Body of pancreas (tissue), 4 donors: ENCODE measurements around the gene CRYBB3. TPM values are rescaled to one million over a fixed set of nuclear protein-coding genes. Genes with fewer than 3 reads are reported as not detected.
"Not testable (repeated sequence)": the region's sequence is repeated elsewhere in the genome, so short reads cannot be mapped to it uniquely, and the experiment has no call there.

Experiments used
- ATAC-seq: fragments of 150-250 bp; one replicate; pipeline ENCODE4 v1.9.1; 2016
- DNase-seq, 4 donors: peaks; one replicate each; pipeline ENCODE4 v3.0.0-alpha.2; 2019
- H3K27ac ChIP-seq, 4 donors: fragments of 200-600 bp; sonication (generic); 1 replicate in 3 of 4; 2 replicates in 1 of 4; pipeline versions ENCODE4 v1.5.1 to v1.6.1; 2016 to 2019; ENCODE audit warnings: mild to moderate bottlenecking in 1 of 4, mixed read lengths in 1 of 4, moderate library complexity in 1 of 4
- H3K27me3 ChIP-seq, 2 donors: fragments of 200-600 bp; sonication (generic); one replicate each; pipeline ENCODE4 v1.6.0; 2016; ENCODE audit warnings: mild to moderate bottlenecking in 1 of 2
- H3K36me3 ChIP-seq, 2 donors: fragments of 200-600 bp; sonication (generic); replicated peaks in 1 of 2; 2 replicates each; pipeline ENCODE4 v1.5.1; 2016; ENCODE audit warnings: low read depth in 2 of 2; ENCODE audit not compliant: insufficient read depth in 1 of 2
- H3K4me1 ChIP-seq: fragments of 200-600 bp; sonication (generic); one replicate; pipeline ENCODE4 v1.6.0; 2016
- H3K4me3 ChIP-seq, 2 donors: fragments of 200-600 bp; sonication (generic); 1 replicate in 1 of 2; 2 replicates in 1 of 2; pipeline ENCODE4 v1.5.1; 2016 to 2019
- H3K9me3 ChIP-seq, 3 donors: fragments of 200-600 bp; sonication (generic); 1 replicate in 2 of 3; 2 replicates in 1 of 3; pipeline ENCODE4 v1.5.1; 2016
- CTCF ChIP-seq, 7 experiments: fragments of 450-650 bp in 4 of 7; fragments of 200-600 bp in 3 of 7; sonication (generic) in 3 of 7; IDR thresholded peaks; one replicate each; pipeline ENCODE4 v1.5.1; 2016 to 2019; ENCODE audit warnings: antibody characterized with exemption in 7 of 7
- POLR2A ChIP-seq, 3 donors: fragments of 450-650 bp; IDR thresholded peaks; one replicate each; pipeline ENCODE4 v1.6.1; 2016; ENCODE audit warnings: antibody characterized with exemption in 3 of 3, mild to moderate bottlenecking in 2 of 3
- WGBS, 2 donors: methylation state at CpG; one replicate each; pipeline ENCODE4 v1.1.5; 2017; 5-methylcytosine and 5-hydroxymethylcytosine counted together
- intact Hi-C: fragments of 100-400 bp; cut with DNase I; formaldehyde crosslinking; loops from one replicate; pipeline ENCODE4 v1.15.1; 2023
- total RNA-seq, 2 donors: library from RNA; depleted of rRNA; stranded (reverse); fragments of >200 nt; gene quantifications; one replicate each; pipeline ENCODE4 v1.1.0, GENCODE V29; 2016

The CRYBB3 gene
- total RNA-seq, 2 donors from 2014 or later = not detected

- 81 to 83% methylated on average over 6 of the region's 6 CpGs for WGBS, 2 donors
- Histone ChIP-seq H3K36me3 (peaks cover 0 to 21% of the 10 kb centered on the region in 2 donors), H3K4me3 (no peak overlapping the region), H3K27me3 (no peaks in the 10 kb centered on the region), H3K27ac (no peak overlapping the region), H3K4me1 (no peaks in the 10 kb centered on the region), H3K9me3 (no peaks in the 10 kb centered on the region)
- TF ChIP-seq CTCF (IDR thresholded peaks at IDR 0.05) (no peak), POLR2A (IDR thresholded peaks at IDR 0.05) (no peak)
- DNase-seq (no peak), ATAC-seq (no peak)
- intact Hi-C loops = no loop called here
These were observed 24.7 kb upstream of the CRYBB3 start for GRCh38 chr22:25174888-25175411.

- Histone ChIP-seq H3K27me3 (no peaks in the 10 kb centered on the region), H3K4me1 (no peaks in the 10 kb centered on the region), H3K4me3 (no peak overlapping the region), H3K36me3 (peaks cover 0 to 21% of the 10 kb centered on the region in 2 donors), H3K9me3 (no peaks in the 10 kb centered on the region), H3K27ac (no peak overlapping the region)
- WGBS, 2 donors = 90 to 94% methylated on average over 6 of the region's 6 CpGs
- no peak for DNase-seq
- intact Hi-C loops = no loop called here
- TF ChIP-seq POLR2A (IDR thresholded peaks at IDR 0.05) = no peak
- no peak for TF ChIP-seq CTCF (IDR thresholded peaks at IDR 0.05)
- ATAC-seq = no peak
These were observed 23.5 kb upstream of the CRYBB3 start for GRCh38 chr22:25176175-25176574.

GRCh38 chr22:25176799-25177198, 22.9 kb upstream of the CRYBB3 start:
- Histone ChIP-seq H3K4me3 (no peak overlapping the region), H3K27ac (no peak overlapping the region), H3K27me3 (no peaks in the 10 kb centered on the region), H3K9me3 (no peaks in the 10 kb centered on the region), H3K4me1 (no peaks in the 10 kb centered on the region), H3K36me3 (peaks cover 0 to 24% of the 10 kb centered on the region in 2 donors)
- TF ChIP-seq POLR2A (IDR thresholded peaks at IDR 0.05) = no peak
- DNase-seq (no peak), ATAC-seq (no peak)
- intact Hi-C loops = no loop called here
- 82 to 88% methylated on average over 3 of the region's 3 CpGs for WGBS, 2 donors

- TF ChIP-seq CTCF (IDR thresholded peaks at IDR 0.05) = no peak
- no peak for TF ChIP-seq POLR2A (IDR thresholded peaks at IDR 0.05)
- DNase-seq = no peak
These were observed 22.4 kb upstream of the CRYBB3 start for GRCh38 chr22:25177226-25177625.

GRCh38 chr22:25177895-25178294, 21.8 kb upstream of the CRYBB3 start:
- H3K27ac ChIP-seq = no peak overlapping the region
- no peak for ATAC-seq
- peaks cover 0 to 24% of the 10 kb centered on the region in 2 donors for H3K36me3 ChIP-seq
- no peak overlapping the region for H3K4me3 ChIP-seq
- intact Hi-C loops = no loop called here
- H3K4me1 ChIP-seq = no peaks in the 10 kb centered on the region
- H3K27me3 ChIP-seq = no peaks in the 10 kb centered on the region
- whole genome bisulfite sequencing, 2 donors = 86 to 89% methylated on average over 4 to 9 of the region's 9 CpGs
- no peak for TF ChIP-seq CTCF (IDR thresholded peaks at IDR 0.05)
- no peak for TF ChIP-seq POLR2A (IDR thresholded peaks at IDR 0.05)
- no peaks in the 10 kb centered on the region for H3K9me3 ChIP-seq
- DNase-seq = no peak

More at GRCh38 chr22:25177226-25177625, 22.4 kb upstream of the CRYBB3 start:
- H3K27me3 ChIP-seq = no peaks in the 10 kb centered on the region
- H3K4me1 ChIP-seq = no peaks in the 10 kb centered on the region
- ATAC-seq = no peak
- intact Hi-C loops = no loop called here
- H3K9me3 ChIP-seq = no peaks in the 10 kb centered on the region
- H3K4me3 ChIP-seq = no peak overlapping the region
- 87 to 93% methylated on average over 13 of the region's 13 CpGs for WGBS, 2 donors
- peaks cover 0 to 24% of the 10 kb centered on the region in 2 donors for H3K36me3 ChIP-seq
- no peak overlapping the region for H3K27ac ChIP-seq

- H3K36me3 ChIP-seq = peaks cover 0 to 24% of the 10 kb centered on the region in 2 donors
These were observed 21.3 kb upstream of the CRYBB3 start for GRCh38 chr22:25178348-25178747.

GRCh38 chr22:25178869-25179631, 20.6 kb upstream of the CRYBB3 start:
- H3K4me1 ChIP-seq, H3K4me3 ChIP-seq, ATAC-seq, H3K9me3 ChIP-seq, H3K27me3 ChIP-seq, intact Hi-C loops, H3K27ac ChIP-seq, DNase-seq: not testable (repeated sequence)
- 92 to 95% methylated on average over 33 to 37 of the region's 63 CpGs for WGBS, 2 donors
- peaks cover 0 to 23% of the 10 kb centered on the region in 2 donors for H3K36me3 ChIP-seq

More at GRCh38 chr22:25178348-25178747, 21.3 kb upstream of the CRYBB3 start:
- ATAC-seq, intact Hi-C loops, DNase-seq, H3K9me3 ChIP-seq, H3K4me1 ChIP-seq, H3K4me3 ChIP-seq, H3K27me3 ChIP-seq, H3K27ac ChIP-seq: not testable (repeated sequence)
- WGBS, 2 donors = 86% methylated on average over 6 of the region's 6 CpGs; no CpG with 5 or more reads in 1 of the 2 donors
